HL-60 (cell line): ENCODE results near the gene CCDC57.

Source experiments
- DNase-seq, 2 experiments: peaks; one replicate each; pipeline ENCODE4 v3.0.0-alpha.2; 2010 to 2020; ENCODE audit warnings: low read depth in 1 of 2, low spot score in 1 of 2
- H3K27ac ChIP-seq: fragments of 250-450 bp; sonication (Bioruptor Pico); replicated peaks from 2 replicates; pipeline ENCODE4 v1.5.1; 2020; ENCODE audit warnings: mild to moderate bottlenecking, moderate library complexity
- H3K27me3 ChIP-seq: fragments of 250-450 bp; sonication (Bioruptor Pico); 2 replicates; pipeline ENCODE4 v1.5.1; 2021; ENCODE audit warnings: mild to moderate bottlenecking, moderate library complexity; ENCODE audit not compliant: insufficient read depth, poor library complexity, severe bottlenecking
- H3K4me3 ChIP-seq: replicated peaks from 2 replicates; pipeline ENCODE4 v1.5.1; 2011; ENCODE audit warnings: mild to moderate bottlenecking, control low read depth, low read length; ENCODE audit not compliant: insufficient read depth
- CTCF ChIP-seq: IDR thresholded peaks from one replicate; pipeline ENCODE4 v1.5.1; 2011; ENCODE audit warnings: low read length, control low read depth, inconsistent platforms; ENCODE audit not compliant: insufficient read depth
- GABPA ChIP-seq: IDR thresholded peaks from 2 replicates; pipeline ENCODE4 v1.6.1; 2012; ENCODE audit warnings: low read depth
- POLR2AphosphoS5 ChIP-seq: IDR thresholded peaks from 2 replicates; pipeline ENCODE4 v1.6.1; 2012; ENCODE audit warnings: low read depth
- REST ChIP-seq: IDR thresholded peaks from 2 replicates; pipeline ENCODE4 v1.6.1; 2012; ENCODE audit warnings: low read depth; ENCODE audit not compliant: insufficient replicate concordance
- SPI1 ChIP-seq: IDR thresholded peaks from 2 replicates; pipeline ENCODE4 v1.6.1; 2012; ENCODE audit warnings: low read depth, mild to moderate bottlenecking, borderline replicate concordance

The CCDC57 gene

GRCh38 chr17:82244413-82245133 lies 31.9 kb upstream of the CCDC57 start:
- Histone ChIP-seq H3K27me3 (no peaks in the 10 kb centered on the region), H3K4me3 (no peak overlapping the region), H3K27ac (peak overlapping the region; percentile 55)
- peak; percentile 38 to 69 for DNase-seq
- no peak for TF ChIP-seq REST
- TF ChIP-seq CTCF, result peak; percentile 67
- no peak for TF ChIP-seq GABPA
- peak; percentile 72 for TF ChIP-seq POLR2AphosphoS5
- no peak for TF ChIP-seq SPI1

GRCh38 chr17:82243648-82244412 lies 31.2 kb upstream of the CCDC57 start:
- TF ChIP-seq SPI1, result no peak
- no peak for TF ChIP-seq CTCF
- no peak for TF ChIP-seq GABPA
- peak; percentile 45 for TF ChIP-seq POLR2AphosphoS5
- no peak overlapping the region for H3K27ac ChIP-seq

GRCh38 chr17:82242977-82243647 lies 30.5 kb upstream of the CCDC57 start:
- TF ChIP-seq POLR2AphosphoS5 (peak; percentile 84), REST (no peak), GABPA (no peak), CTCF (no peak), SPI1 (no peak)
- DNase-seq, result peak in 1 of 2 experiments; percentile 61
- H3K27ac ChIP-seq, result peak overlapping the region; percentile 91
- no peak overlapping the region for H3K4me3 ChIP-seq
- H3K27me3 ChIP-seq, result no peaks in the 10 kb centered on the region

More at GRCh38 chr17:82243648-82244412, 31.2 kb upstream of the CCDC57 start:
- no peak for DNase-seq
- Histone ChIP-seq H3K27me3 (no peaks in the 10 kb centered on the region), H3K4me3 (no peak overlapping the region)
